Occipital lobe (tissue), 2 donors: ENCODE results near the gene STAG1. TPM values are rescaled to one million over a fixed set of nuclear protein-coding genes. Genes with fewer than 3 reads are reported as not detected.
"Not testable (repeated sequence)": the region's sequence is repeated elsewhere in the genome, so short reads cannot be mapped to it uniquely, and the experiment has no call there.

Experiments used
- DNase-seq: peaks from one replicate; lab custom pipeline; 2025; lab: John Stamatoyannopoulos, UW
- total RNA-seq: library from RNA; depleted of rRNA; stranded (reverse); fragments of >200 nt; gene quantifications from one replicate; pipeline ENCODE4 v1.2.3, GENCODE V29; 2014

STAG1 gene
- total RNA-seq, 1 donor from 2014 or later, result 80.8 TPM

DNA sequence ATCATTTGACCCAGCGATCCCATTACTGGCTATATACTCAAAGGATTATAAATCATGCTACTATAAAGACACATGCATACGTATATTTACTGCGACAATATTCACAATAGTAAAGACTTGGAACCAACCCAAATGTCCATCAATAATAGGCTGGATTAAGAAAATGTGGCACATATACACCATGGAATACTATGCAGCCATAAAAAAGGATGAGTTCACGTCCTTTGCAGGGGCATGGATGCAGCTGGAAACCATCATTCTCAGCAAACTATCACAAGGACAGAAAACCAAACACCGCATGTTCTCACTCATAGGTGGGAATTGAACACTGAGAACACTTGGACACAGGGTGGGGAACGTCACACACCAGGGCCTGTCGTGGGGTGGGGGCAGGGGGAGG lies 237.6 kb downstream of the STAG1 start:
- not testable (repeated sequence) for DNase-seq

DNA sequence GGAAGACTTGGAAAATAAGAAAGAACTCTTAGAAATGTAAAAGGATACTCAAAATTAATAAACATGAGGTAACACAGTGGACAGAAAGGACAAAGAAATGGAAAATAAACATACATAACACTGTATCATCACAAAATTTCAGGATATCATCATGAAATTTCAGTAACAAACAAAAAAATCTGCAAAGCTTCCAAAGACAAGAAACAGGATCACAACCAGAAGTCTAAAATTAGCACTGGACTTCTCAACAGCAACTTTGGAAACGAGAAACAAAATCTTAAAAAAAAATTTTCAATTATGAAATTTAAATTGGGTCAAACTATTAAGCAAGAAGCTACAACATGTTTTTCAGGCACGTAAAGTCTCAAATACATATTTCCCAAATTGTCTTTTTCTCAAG lies 238.8 kb downstream of the STAG1 start:
- no peak for DNase-seq

DNA sequence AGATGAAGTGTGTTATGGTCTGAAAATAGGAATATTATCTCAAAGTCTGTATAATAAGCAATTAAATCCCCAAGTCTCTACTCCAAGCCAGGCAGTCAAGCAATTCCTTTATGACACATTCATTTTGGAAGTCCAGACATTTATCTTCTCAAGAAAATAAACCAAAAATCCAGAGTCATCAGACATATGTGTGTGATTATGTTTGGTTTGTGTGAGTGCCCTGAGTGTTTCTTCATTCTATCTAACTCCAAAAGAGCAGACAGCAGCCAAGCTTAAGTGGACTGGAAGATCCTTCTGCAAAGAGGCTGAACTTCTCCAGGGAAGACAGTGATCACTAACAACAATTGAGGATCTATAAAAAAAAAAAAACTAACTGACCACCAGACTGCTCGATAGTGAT lies 239.8 kb downstream of the STAG1 start:
- DNase-seq, result no peak

DNA sequence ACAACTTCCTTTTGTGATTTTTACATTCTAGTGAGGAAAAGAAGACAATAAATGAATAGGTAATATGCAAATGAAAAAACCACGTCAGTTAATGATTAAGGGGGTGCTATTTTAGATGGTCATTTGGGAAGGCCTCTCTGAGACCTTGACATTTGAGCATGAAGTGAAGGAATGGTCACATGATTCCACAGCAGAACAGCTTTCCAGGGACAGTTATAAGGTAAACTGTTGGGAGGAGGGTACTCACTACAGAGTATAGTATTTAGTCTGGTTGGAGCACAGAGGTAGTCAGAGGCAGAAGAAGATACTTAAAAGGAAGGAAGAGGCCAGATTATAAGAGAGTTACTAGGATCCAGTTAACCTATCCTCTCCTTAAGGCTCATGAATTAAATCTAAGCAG lies 246.5 kb downstream of the STAG1 start:
- no peak for DNase-seq

DNA sequence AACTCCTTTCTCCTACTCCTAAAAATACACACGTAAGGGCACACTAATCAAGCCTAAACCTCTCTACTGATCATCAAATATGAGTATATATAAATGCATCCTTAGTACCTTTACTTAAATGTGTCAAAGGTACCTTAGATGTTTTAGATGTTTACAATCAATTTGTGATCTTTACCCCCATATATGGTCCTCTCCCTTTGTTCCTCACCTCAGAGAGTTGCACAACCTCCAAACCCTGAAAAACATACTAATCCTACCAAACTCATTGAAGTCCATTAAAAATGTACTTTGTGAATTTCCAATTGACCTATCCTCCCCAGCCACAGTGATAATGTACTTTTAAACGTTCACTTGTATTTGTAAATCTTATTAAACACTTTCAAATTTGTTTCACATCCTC lies 249.1 kb downstream of the STAG1 start:
- no peak for DNase-seq

DNA sequence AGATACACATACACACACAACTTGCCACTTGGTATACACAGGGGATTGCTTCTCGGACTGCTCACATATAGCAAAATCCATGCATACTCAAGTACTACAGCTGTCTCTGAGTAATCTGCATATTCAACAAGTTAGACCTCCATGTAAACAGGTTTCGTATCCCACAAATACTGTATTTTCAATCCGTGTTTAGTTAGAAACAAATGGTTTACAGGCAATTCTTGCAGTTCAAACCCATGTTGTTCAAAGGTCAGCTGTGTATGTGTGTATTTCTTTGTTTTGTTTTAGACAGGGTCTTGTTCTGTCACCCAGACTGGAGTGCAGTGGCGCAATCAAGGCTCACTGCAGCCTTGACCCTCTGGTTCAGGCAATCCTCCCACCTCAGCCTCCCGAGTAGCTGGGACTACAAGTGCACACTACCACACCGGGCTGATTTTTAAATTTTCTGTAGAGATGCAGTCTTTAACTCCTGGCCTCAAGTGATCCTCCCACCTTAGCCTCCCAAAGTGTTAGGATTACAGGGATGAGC lies 253.2 kb downstream of the STAG1 start:
- DNase-seq, result no peak

DNA sequence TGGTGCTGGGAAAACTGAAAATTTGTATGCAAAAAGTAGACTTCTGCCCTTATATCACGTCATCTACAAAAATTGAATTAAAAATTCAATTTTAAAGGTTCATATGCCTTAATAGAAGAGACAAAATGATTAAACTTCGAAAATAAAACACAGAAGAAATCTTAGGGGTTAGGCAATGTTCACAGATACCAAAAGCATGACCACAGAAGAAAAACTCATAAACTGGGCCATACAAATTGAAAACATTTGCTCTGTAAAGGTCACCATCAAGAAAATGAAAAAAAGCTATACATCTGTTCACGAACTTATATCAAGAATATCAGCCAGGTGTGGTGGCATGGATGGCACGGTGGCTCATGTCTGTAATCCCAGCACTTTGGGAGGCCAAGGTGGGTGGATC lies 257.0 kb downstream of the STAG1 start:
- no peak for DNase-seq

DNA sequence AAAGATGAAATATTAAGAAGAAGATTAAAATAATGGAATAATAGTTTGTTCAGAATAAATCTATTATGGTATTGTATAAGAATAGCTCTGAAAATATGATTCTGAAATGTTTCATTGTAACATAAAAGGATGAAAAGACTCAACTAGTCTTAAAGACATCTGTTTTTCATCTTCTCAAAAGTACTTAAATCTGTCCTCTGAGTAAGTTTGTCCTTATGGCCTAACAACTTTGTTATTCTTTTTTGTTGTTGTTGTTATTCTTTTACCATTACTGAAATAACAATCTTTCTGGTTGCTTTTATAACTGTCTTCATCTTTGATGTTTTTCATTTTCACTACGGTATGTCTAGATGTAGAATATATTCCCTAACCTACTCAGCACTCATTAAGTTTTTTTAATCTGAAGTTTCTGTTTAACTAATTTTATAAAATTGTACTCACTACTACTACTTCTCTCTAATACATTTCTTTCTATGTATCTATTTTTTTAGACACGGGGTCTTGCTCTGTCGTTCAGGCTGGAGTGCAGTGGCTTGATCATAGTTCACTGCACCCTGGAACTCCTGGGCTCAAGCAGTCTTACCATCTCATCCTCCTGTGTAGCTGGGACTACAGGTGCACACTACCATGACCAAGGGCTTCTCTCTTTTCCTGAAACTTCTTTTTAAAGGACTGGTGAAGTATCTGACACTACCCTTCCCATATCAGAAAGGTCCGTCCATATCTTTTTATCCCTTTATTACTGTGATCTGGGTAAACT lies 261.4 kb downstream of the STAG1 start:
- no peak for DNase-seq

DNA sequence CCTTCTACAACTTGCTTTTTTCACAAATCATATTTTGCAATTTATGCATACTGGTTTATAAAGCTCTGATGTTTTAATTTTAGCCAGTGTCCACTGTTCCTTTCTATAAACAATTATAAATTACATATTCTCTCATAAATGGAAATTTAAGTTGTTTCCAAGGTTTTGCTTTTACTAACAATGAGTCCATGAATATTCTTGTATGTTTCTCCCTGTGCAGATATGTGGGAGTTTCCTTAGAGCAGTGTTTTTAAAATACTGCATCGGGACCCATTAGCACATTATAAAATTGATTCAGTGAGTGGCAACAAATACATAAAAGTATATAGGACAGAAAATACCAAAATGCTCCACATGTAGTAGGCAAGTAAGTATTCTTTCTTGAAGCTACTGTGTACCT lies 266.4 kb downstream of the STAG1 start:
- DNase-seq, result no peak

DNA sequence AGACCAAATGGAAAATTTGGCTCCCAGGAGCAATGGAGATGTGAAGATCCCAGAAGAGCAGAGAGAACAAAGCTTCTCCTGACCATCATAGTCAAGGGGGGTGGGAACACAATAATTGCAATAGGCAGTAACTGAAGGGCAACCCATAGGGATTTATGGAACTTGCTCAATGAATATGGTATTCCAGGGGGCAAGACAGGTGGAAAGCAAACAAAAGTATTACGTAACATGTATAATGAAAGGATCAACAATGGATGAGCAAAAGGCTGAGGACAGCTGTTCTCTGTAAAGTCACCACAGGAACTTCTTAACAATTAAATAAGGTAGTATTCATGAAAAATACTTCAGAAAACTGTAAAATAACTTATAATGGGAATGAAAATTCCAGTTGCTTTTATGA lies 275.9 kb downstream of the STAG1 start:
- DNase-seq, result no peak

DNA sequence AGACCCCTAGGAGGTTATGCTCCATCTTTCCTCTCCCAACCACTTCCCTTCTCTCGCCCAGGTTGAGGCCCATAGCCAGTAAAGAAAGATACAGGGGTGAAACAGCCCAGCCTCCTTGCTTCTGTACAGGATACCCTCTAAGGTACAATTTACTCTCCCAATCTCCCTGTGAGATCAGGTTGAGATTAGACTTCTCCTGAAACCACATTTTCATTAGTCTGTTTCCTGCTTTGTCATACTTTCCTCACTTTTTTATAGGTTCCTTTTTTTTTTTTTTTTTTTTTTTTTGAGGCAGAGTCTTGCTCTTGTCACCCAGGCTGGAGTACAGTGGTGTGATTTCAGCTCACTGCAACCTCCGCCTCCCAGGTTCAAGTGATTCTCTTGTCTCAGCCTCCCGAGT lies 277.3 kb downstream of the STAG1 start:
- not testable (repeated sequence) for DNase-seq

DNA sequence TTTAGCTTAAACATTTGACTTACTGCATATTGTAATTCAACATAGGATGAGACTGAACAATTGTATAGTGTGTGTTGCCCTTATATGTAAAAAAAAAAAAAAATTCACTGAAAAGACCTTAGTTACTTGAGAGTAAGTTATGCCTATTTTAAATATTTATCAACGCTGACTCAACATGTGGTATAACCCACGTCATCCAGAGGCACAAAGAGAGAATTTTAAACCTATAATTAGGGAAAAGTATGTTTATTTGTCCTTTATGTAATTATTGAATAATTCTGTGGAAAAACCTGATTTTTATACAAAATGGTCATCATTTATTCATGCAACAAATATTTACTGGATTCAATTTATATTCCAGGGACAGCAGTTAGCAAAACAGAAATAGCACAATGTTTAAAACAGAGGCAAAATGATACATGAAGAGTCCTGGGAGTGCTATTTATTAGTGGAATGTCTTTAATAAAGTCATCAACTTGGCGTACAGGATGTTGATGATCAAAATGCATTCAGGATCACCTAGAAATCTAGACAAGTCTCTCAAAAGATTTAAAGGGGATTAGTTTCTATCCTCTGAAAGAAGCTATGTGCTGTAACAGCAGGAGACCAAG lies 278.4 kb downstream of the STAG1 start:
- no peak for DNase-seq

DNA sequence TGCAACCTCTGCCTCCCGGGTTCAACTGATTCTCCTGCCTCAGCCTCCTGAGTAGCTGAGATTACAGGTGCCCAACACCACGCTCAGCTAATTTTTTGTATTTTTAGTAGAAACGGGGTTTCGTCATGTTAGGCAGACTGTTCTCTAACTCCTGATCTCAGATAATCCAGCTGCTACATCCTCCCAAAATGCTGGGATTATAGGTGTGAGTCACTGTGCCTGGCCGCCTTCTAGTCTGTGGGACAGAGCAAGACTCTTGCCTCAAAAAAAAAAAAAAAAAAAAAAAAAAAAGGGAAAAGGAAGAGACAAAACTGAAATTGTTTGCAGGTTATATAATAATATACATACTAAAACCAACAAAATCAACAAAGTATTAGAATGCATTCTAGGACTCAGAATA lies 286.9 kb downstream of the STAG1 start:
- no peak for DNase-seq

DNA sequence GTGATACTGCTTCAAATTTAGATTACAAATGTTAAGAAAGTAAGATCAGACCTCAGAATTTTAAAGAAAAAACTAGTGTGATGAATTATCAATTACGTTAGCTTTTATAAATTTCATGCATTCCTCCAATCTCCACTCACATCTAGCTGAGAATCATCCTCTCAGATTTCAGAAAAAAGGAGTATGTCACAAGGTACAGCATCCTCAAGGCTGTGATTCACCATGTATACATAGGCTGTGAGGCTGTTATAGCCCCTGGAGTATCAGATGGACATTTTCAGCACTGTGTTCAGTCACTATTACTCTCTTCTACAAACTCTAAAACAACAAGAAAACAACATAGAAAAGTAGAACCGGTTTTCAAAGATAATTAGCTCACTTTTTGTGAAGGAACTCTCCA lies 287.7 kb downstream of the STAG1 start:
- no peak for DNase-seq

DNA sequence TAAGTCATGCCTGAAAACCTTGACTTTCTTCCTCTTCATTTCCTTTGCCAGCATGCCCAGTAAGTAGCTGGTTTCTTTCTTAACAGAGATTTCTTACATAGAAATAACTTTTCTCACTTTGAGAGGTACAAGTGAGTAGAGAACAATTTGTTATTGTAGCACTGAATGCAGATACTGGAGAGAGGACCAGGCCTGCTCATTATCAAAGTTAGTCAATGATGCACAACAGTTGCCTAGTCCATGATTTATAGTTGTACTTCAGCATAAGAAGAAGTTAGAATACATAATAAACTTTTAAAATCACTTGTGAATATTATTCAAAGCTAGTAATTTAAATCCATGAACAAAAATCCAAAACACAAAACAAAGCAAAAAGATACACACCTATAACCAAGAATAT lies 289.0 kb downstream of the STAG1 start:
- DNase-seq, result no peak

DNA sequence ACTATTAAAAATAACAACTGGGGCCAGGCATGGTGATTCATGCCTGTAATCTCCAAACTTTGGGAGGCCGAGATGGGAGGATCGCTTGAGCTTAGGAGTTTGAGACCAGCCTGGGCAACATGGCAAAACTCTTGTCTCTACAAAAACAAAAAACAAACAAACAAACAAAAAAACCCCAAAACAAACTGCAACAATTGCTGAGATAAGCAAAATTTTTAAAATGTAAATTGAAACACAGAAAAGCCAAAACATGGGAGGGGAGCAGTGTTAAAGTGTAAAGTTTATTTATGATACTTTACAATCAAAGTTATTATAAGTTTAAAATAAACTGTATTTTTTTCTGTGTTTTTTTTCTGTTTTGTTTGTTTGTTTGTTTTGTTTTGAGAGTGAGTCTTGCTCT lies 294.4 kb downstream of the STAG1 start:
- no peak for DNase-seq

DNA sequence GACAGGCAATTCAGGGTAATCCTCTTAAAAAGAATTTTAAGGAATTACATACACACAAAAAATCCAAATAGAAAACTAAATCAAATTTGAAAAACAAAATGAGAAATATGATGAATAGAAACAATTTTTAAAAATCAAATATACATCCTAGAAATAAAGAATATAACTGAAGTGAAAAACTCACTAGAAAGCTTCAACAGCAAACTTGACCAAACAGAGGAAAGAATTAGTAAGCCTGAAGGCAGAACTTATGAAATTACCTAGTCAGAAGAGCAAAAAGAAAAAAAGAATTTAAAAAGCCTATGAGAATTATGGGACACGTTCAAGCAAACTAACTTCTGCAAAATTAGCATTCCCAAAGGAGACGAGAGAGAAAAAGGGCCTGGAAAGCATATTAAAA lies 296.0 kb downstream of the STAG1 start:
- no peak for DNase-seq

DNA sequence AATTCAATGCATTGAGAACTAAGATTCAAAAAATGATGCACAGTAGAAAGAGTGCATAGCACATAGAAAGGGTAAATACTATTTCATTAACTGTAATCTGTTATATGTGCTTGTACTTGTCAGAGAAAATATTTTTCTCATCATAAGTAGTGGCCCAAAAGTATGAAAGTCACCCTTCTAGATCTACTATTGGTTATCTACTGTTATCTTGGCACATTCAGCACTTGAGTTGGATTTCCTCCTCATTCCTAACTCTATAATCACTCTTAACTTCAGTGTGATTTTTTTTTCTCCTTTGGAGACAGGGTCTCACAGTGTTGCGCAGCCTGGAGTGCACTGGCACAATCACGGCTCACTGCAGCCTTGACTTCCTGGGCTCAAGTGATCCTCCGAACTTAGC lies 307.6 kb downstream of the STAG1 start:
- no peak for DNase-seq

DNA sequence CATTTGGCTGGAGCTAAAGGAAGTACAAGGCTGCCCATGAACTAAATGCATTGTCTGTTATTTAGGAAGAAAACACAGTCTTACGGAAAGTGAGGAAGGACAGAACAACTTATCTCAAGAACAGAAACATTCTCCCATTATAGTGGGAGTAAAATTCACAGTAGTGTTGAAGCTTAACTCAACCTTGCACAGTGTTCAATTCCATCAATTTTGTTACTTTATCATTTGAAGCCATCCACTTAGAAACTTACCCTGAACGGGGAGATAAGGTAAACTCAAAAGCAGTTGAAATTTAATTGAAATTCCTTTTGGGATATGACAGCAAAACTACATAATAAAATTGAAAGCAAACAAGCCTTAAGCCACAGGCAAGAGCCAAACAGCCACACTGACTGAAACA lies 315.1 kb downstream of the STAG1 start:
- DNase-seq, result no peak

DNA sequence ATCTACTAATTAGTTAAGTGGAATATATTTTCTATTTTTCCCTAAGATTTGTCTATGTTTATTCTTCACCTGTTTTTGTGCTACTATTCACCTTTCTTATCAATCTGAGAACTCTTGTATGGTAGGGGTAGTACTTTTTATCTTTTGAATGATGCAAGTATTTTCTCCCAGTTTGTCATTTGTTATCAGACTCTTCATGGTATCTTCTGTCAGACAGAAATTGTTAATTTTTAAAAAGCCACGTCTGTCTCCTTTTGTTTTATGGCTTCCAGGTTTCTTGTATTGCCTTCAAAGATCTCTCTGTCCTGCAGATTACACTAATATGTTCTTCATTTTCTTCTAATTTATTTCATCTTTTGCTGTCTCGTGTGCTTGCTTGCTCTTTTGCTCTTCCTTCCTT lies 317.7 kb downstream of the STAG1 start:
- DNase-seq, result no peak

DNA sequence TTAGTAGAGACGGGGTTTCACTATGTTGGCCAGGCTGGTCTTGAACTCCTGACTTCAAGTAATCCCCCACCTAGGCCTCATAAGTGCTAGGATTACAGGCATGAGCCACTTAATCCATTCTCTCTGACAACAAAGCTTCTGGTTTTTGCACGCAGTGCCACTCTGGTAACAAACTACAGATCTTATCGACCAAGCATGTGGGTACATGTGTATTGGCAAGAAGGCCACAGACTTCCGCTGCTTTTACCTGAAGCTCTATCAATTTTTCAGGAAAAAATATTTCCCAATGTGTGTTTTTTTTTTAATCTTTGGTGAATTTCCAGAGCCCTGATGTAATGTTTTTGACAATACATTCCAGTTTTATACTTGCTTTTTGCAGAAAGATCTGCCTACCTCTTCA lies 319.5 kb downstream of the STAG1 start:
- no peak for DNase-seq

DNA sequence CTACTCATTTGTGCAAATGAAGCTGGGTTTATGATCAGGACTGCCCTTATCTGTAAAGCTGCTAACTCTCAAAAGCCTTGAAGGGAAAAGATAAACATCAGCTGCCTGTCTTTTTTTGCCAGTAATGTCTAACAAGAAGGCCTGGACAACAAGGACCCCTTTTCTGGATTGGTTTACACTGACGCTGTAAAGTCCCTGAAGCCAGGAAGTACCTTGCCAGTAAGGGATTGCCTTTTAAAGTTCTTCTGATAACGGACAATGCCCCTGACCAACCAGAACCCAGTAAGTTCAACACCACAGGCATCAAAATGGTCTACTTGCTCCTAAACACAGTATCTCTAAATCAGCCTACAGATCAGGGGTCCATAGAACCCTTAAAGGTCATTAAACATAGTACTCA lies 324.0 kb downstream of the STAG1 start:
- DNase-seq, result no peak

DNA sequence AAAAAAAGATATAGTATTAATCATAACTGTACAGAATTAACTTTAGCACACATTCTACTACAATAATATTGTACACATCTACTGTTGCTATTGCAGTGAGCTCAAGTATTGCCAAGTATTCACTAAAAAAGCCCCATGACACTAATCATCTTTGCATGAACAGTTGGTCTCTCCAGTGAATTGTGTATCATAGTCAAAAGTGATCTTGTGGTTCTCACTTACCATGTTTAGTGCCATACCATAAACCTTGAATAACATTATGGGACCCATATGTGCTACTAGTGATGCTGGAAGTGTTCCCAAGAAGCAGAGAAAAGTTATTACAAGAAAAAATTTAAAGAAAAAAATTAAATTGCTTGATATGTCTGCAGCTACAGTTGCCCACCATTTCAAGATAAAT lies 324.9 kb downstream of the STAG1 start:
- DNase-seq, result no peak
